ENCODE data around the gene CYBA.
"Not testable (repeated sequence)": the region's sequence is repeated elsewhere in the genome, so short reads cannot be mapped to it uniquely, and the experiment has no call there.

The CYBA gene

GRCh38 chr16:88614818-88615580 is 35.9 kb downstream of the CYBA start:
- DNase-seq (ENCODE audit: low read depth), result no peak

GRCh38 chr16:88613911-88614817 is 36.7 kb downstream of the CYBA start:
- DNase-seq (ENCODE audit: low read depth), result peak; percentile 39

GRCh38 chr16:88613293-88613692 is 37.6 kb downstream of the CYBA start:
- no peak for DNase-seq (ENCODE audit: low read depth)

- no peak for DNase-seq (ENCODE audit: low read depth)
Observed at GRCh38 chr16:88610909-88611812, 39.7 kb downstream of the CYBA start.

GRCh38 chr16:88610080-88610479 is 40.8 kb downstream of the CYBA start:
- no peak for DNase-seq (ENCODE audit: low read depth)

- DNase-seq (ENCODE audit: low read depth), result not testable (repeated sequence)
Observed at GRCh38 chr16:88609426-88609825, 41.4 kb downstream of the CYBA start.

GRCh38 chr16:88608076-88608475 is 42.8 kb downstream of the CYBA start:
- DNase-seq (ENCODE audit: low read depth), result no peak

GRCh38 chr16:88606148-88606757 is 44.6 kb downstream of the CYBA start:
- DNase-seq (ENCODE audit: low read depth), result no peak

GRCh38 chr16:88605186-88606147 is 45.4 kb downstream of the CYBA start:
- no peak for DNase-seq (ENCODE audit: low read depth)

GRCh38 chr16:88602091-88602490 is 48.8 kb downstream of the CYBA start:
- no peak for DNase-seq (ENCODE audit: low read depth)

- no peak for DNase-seq (ENCODE audit: low read depth)
Observed at GRCh38 chr16:88601313-88602036, 49.4 kb downstream of the CYBA start.

GRCh38 chr16:88600539-88600896 is 50.3 kb downstream of the CYBA start:
- no peak for DNase-seq (ENCODE audit: low read depth)

- no peak for DNase-seq (ENCODE audit: low read depth)
Observed at GRCh38 chr16:88599825-88600538, 50.9 kb downstream of the CYBA start.

GRCh38 chr16:88599092-88599733 is 51.6 kb downstream of the CYBA start:
- no peak for DNase-seq (ENCODE audit: low read depth)

- DNase-seq (ENCODE audit: low read depth), result no peak
Observed at GRCh38 chr16:88597856-88598491, 52.9 kb downstream of the CYBA start.

- peak; percentile 9 for DNase-seq (ENCODE audit: low read depth)
Observed at GRCh38 chr16:88596483-88596882, 54.4 kb downstream of the CYBA start.

- DNase-seq (ENCODE audit: low read depth), result no peak
Observed at GRCh38 chr16:88595921-88596320, 54.9 kb downstream of the CYBA start.

GRCh38 chr16:88595101-88595500 is 55.8 kb downstream of the CYBA start:
- DNase-seq (ENCODE audit: low read depth), result no peak
